ENCODE results near the gene COQ4.
"Not testable (repeated sequence)": the region's sequence is repeated elsewhere in the genome, so short reads cannot be mapped to it uniquely, and the experiment has no call there.

COQ4 gene

GRCh38 chr9:128337936-128338335 is 15.3 kb downstream of the COQ4 start:
- H3K23ac ChIP-seq (ENCODE audit: low read depth, low read length, poor library complexity) = no peak overlapping the region
- H3K27ac ChIP-seq (replicated peaks; ENCODE audit: low read length) = no peak overlapping the region
- H4K91ac ChIP-seq (ENCODE audit: low read depth, low read length, poor library complexity) = no peak overlapping the region
- H2BK15ac ChIP-seq (ENCODE audit: low read length) = no peak overlapping the region
- WGBS, 2 donors (ENCODE audit: extremely low coverage in 2 of 2, insufficient read length in 2 of 2, insufficient replicate concordance in 1 of 2) = no CpG with 5 or more reads among the region's 7 CpGs
- DNase-seq (ENCODE audit: low spot score) = no peak
- H3K27me3 ChIP-seq (ENCODE audit: control insufficient read depth in 3 of 3, insufficient read depth in 3 of 3, low read depth in 1 of 3, low read length in 3 of 3) = peaks cover 0 to 7% (median 2%) of the 10 kb centered on the region in 3 experiments
- no peak overlapping the region for H3K9ac ChIP-seq (ENCODE audit: low read depth, low read length, poor library complexity)
- H2AK5ac ChIP-seq (ENCODE audit: low read depth, low read length) = no peak overlapping the region
- H3K36me3 ChIP-seq (replicated peaks in 1 of 2; ENCODE audit: control insufficient read depth in 2 of 2, insufficient read depth in 2 of 2, low read length in 2 of 2) = peaks cover 5 to 31% of the 10 kb centered on the region in 2 donors
- no peak overlapping the region for H3K14ac ChIP-seq (ENCODE audit: low read length)
- H2BK5ac ChIP-seq (ENCODE audit: low read length) = no peak overlapping the region
- no peak overlapping the region for H2AFZ ChIP-seq (ENCODE audit: low read length)
- no peak overlapping the region for H3K18ac ChIP-seq (ENCODE audit: low read length)
- peaks cover 4 to 9% of the 10 kb centered on the region in 2 donors for H3K4me1 ChIP-seq (ENCODE audit: control insufficient read depth in 2 of 2, insufficient read depth in 1 of 2, low read depth in 1 of 2, low read length in 2 of 2)
- no peak overlapping the region for H3K4ac ChIP-seq (ENCODE audit: low read length)
- no peak overlapping the region for H4K8ac ChIP-seq (ENCODE audit: low read depth, low read length)
- no peak overlapping the region for H2BK12ac ChIP-seq (ENCODE audit: low read length)
- H3K4me3 ChIP-seq (ENCODE audit: low read length in 2 of 2) = no peak overlapping the region
- no peaks in the 10 kb centered on the region for H3K9me3 ChIP-seq (replicated peaks in 1 of 2; ENCODE audit: control insufficient read depth in 2 of 2, insufficient read depth in 1 of 2, low read depth in 1 of 2, low read length in 2 of 2)
- no peak overlapping the region for H3K4me2 ChIP-seq (ENCODE audit: insufficient read depth, low read length, poor library complexity, severe bottlenecking)
- H2BK120ac ChIP-seq (ENCODE audit: low read depth, low read length) = no peak overlapping the region
- no peaks in the 10 kb centered on the region for H3K79me1 ChIP-seq (ENCODE audit: low read depth, low read length)

- not testable (repeated sequence) for H2BK15ac ChIP-seq (ENCODE audit: low read length); H3K4me2 ChIP-seq (ENCODE audit: insufficient read depth, low read length, poor library complexity, severe bottlenecking); H3K79me1 ChIP-seq (ENCODE audit: low read depth, low read length); H4K8ac ChIP-seq (ENCODE audit: low read depth, low read length); H2BK120ac ChIP-seq (ENCODE audit: low read depth, low read length); H2BK5ac ChIP-seq (ENCODE audit: low read length); H3K9me3 ChIP-seq (replicated peaks in 1 of 2; ENCODE audit: control insufficient read depth in 2 of 2, insufficient read depth in 1 of 2, low read depth in 1 of 2, low read length in 2 of 2); H3K23ac ChIP-seq (ENCODE audit: low read depth, low read length, poor library complexity); H3K18ac ChIP-seq (ENCODE audit: low read length); DNase-seq (ENCODE audit: low spot score); H3K4me1 ChIP-seq (ENCODE audit: control insufficient read depth in 2 of 2, insufficient read depth in 1 of 2, low read depth in 1 of 2, low read length in 2 of 2); H3K9ac ChIP-seq (ENCODE audit: low read depth, low read length, poor library complexity); H2BK12ac ChIP-seq (ENCODE audit: low read length); H3K4ac ChIP-seq (ENCODE audit: low read length); H2AFZ ChIP-seq (ENCODE audit: low read length); H4K91ac ChIP-seq (ENCODE audit: low read depth, low read length, poor library complexity); H3K27ac ChIP-seq (replicated peaks; ENCODE audit: low read length); H3K14ac ChIP-seq (ENCODE audit: low read length); H3K27me3 ChIP-seq (ENCODE audit: control insufficient read depth in 3 of 3, insufficient read depth in 3 of 3, low read depth in 1 of 3, low read length in 3 of 3); H3K4me3 ChIP-seq (ENCODE audit: low read length in 2 of 2); H2AK5ac ChIP-seq (ENCODE audit: low read depth, low read length)
- H3K36me3 ChIP-seq (replicated peaks in 1 of 2; ENCODE audit: control insufficient read depth in 2 of 2, insufficient read depth in 2 of 2, low read length in 2 of 2) = peaks cover 5 to 31% of the 10 kb centered on the region in 2 donors
- no CpG with 5 or more reads among the region's 15 CpGs for WGBS, 2 donors (ENCODE audit: extremely low coverage in 2 of 2, insufficient read length in 2 of 2, insufficient replicate concordance in 1 of 2)
These were observed 16.4 kb downstream of the COQ4 start for GRCh38 chr9:128338852-128339614.

GRCh38 chr9:128339761-128340690 is 17.4 kb downstream of the COQ4 start, which contains the start of gene SLC27A4:
Gene SLC27A4, plus strand, starts transcription at chr9:128340527. Its CDS starts 2,606 bp downstream, at chr9:128343133.
- no peak within 1 kb of the TSS for H2BK120ac ChIP-seq (ENCODE audit: low read depth, low read length)
- DNase-seq (ENCODE audit: low spot score) = peak; percentile 73
- H3K36me3 ChIP-seq (replicated peaks in 1 of 2; ENCODE audit: control insufficient read depth in 2 of 2, insufficient read depth in 2 of 2, low read length in 2 of 2) = peaks cover 6 to 36% of the 10 kb centered on the region in 2 donors
- H3K27ac ChIP-seq (replicated peaks; ENCODE audit: low read length) = no peak within 1 kb of the TSS
- H3K4me2 ChIP-seq (ENCODE audit: insufficient read depth, low read length, poor library complexity, severe bottlenecking) = peak within 1 kb of the TSS; percentile 97
- H2BK12ac ChIP-seq (ENCODE audit: low read length) = no peak within 1 kb of the TSS
- peak within 1 kb of the TSS; percentile 85 to 88 for H3K4me3 ChIP-seq (ENCODE audit: low read length in 2 of 2)
- WGBS, 2 donors (ENCODE audit: extremely low coverage in 2 of 2, insufficient read length in 2 of 2, insufficient replicate concordance in 1 of 2) = no CpG with 5 or more reads among the region's 75 CpGs
- no peak within 1 kb of the TSS for H4K8ac ChIP-seq (ENCODE audit: low read depth, low read length)
- peak within 1 kb of the TSS; percentile 97 for H2AFZ ChIP-seq (ENCODE audit: low read length)
- peak within 1 kb of the TSS; percentile 15 for H2AK5ac ChIP-seq (ENCODE audit: low read depth, low read length)
- peaks cover 0 to 7% (median 2%) of the 10 kb centered on the region in 3 experiments for H3K27me3 ChIP-seq (ENCODE audit: control insufficient read depth in 3 of 3, insufficient read depth in 3 of 3, low read depth in 1 of 3, low read length in 3 of 3)
- peak within 1 kb of the TSS; percentile 52 for H3K23ac ChIP-seq (ENCODE audit: low read depth, low read length, poor library complexity)
- no peak within 1 kb of the TSS for H3K14ac ChIP-seq (ENCODE audit: low read length)
- H3K9me3 ChIP-seq (replicated peaks in 1 of 2; ENCODE audit: control insufficient read depth in 2 of 2, insufficient read depth in 1 of 2, low read depth in 1 of 2, low read length in 2 of 2) = no peaks in the 10 kb centered on the region
- no peak within 1 kb of the TSS for H2BK5ac ChIP-seq (ENCODE audit: low read length)
- no peaks in the 10 kb centered on the region for H3K79me1 ChIP-seq (ENCODE audit: low read depth, low read length)
- H3K9ac ChIP-seq (ENCODE audit: low read depth, low read length, poor library complexity) = peak within 1 kb of the TSS; percentile 73
- no peak within 1 kb of the TSS for H3K4ac ChIP-seq (ENCODE audit: low read length)
- peak within 1 kb of the TSS; percentile 62 for H3K18ac ChIP-seq (ENCODE audit: low read length)
- H2BK15ac ChIP-seq (ENCODE audit: low read length) = no peak within 1 kb of the TSS
- H4K91ac ChIP-seq (ENCODE audit: low read depth, low read length, poor library complexity) = no peak within 1 kb of the TSS
- peaks cover 4 to 9% of the 10 kb centered on the region in 2 donors for H3K4me1 ChIP-seq (ENCODE audit: control insufficient read depth in 2 of 2, insufficient read depth in 1 of 2, low read depth in 1 of 2, low read length in 2 of 2)

Data from neuronal stem cell (in vitro differentiated cells).